Activated CD8-positive, alpha-beta T cell treated with anti-CD3 and anti-CD28 coated beads, Interleukin-2, amount 10 ng/mL, durations not matched to agents 7 days and 5 days (primary cell): ENCODE results near the gene SEMA6A. TPM values are rescaled to one million over a fixed set of nuclear protein-coding genes. Genes with fewer than 3 reads are reported as not detected.

Experiments
- ATAC-seq: fragments of 150-1000 bp; cut with Tn5 transposase; one replicate; pipeline ENCODE4 v1.10.0; 2021; ENCODE audit warnings: moderate library complexity
- CTCF ChIA-PET: fragments of 350-600 bp; sonication (Branson Sonifier 250); formaldehyde crosslinking; loops from one replicate; lab custom pipeline; 2021; ENCODE audit warnings: antibody characterized with exemption; lab: Charles Lee
- POLR2A ChIA-PET: fragments of 350-600 bp; sonication (Branson Sonifier 250); formaldehyde crosslinking; loops from one replicate; lab custom pipeline; 2021; ENCODE audit warnings: antibody characterized with exemption; lab: Charles Lee
- DNase-seq: peaks from one replicate; pipeline ENCODE4 v3.0.0-alpha.2; 2020
- H3K27ac Mint-ChIP-seq: one replicate; pipeline ENCODE4 v1.8.0; 2021; ENCODE audit warnings: mild to moderate bottlenecking, mixed read lengths
- H3K27me3 Mint-ChIP-seq: one replicate; pipeline ENCODE4 v1.8.0; 2021; ENCODE audit warnings: low read depth, mixed read lengths
- H3K36me3 Mint-ChIP-seq: one replicate; pipeline ENCODE4 v1.8.0; 2021; ENCODE audit warnings: low read depth, mixed read lengths
- H3K4me1 Mint-ChIP-seq: one replicate; pipeline ENCODE4 v1.8.0; 2021; ENCODE audit warnings: low read depth, mixed read lengths
- H3K4me3 Mint-ChIP-seq: one replicate; pipeline ENCODE4 v1.8.0; 2021; ENCODE audit warnings: mild to moderate bottlenecking, mixed read lengths
- H3K9me3 Mint-ChIP-seq: one replicate; pipeline ENCODE4 v1.8.0; 2022; ENCODE audit warnings: mixed read lengths; ENCODE audit not compliant: insufficient read depth
- total RNA-seq, 2 experiments: library from RNA; stranded (reverse); gene quantifications; one replicate each; pipeline ENCODE4 v1.2.3, GENCODE V29; 2021

The SEMA6A gene
- total RNA-seq, 2 experiments from 2014 or later = not detected

GRCh38 chr5:116494784-116495450 is 79.7 kb downstream of the SEMA6A start:
- H3K9me3 Mint-ChIP-seq = no peaks in the 10 kb centered on the region
- ChIA-PET POLR2A (interaction anchor here (0.6 kb wide), 1 partner anchor 34 kb away, joined by 3 read pairs; no protein-coding TSS in a partner anchor), CTCF (no interaction called here)
- ATAC-seq (no peak), DNase-seq (no peak)
- H3K4me3 Mint-ChIP-seq = no peak overlapping the region
- peaks cover 2% of the 10 kb centered on the region for H3K36me3 Mint-ChIP-seq
- no peak overlapping the region for H3K27ac Mint-ChIP-seq
- peaks cover 12% of the 10 kb centered on the region for H3K4me1 Mint-ChIP-seq
- H3K27me3 Mint-ChIP-seq = no peaks in the 10 kb centered on the region

GRCh38 chr5:116492776-116493175 is 81.8 kb downstream of the SEMA6A start:
- Mint-ChIP-seq H3K4me3 (no peak overlapping the region), H3K4me1 (peaks cover 12% of the 10 kb centered on the region), H3K27me3 (no peaks in the 10 kb centered on the region), H3K27ac (no peak overlapping the region), H3K36me3 (peaks cover 2% of the 10 kb centered on the region), H3K9me3 (no peaks in the 10 kb centered on the region)
- no peak for ATAC-seq
- ChIA-PET CTCF (no interaction called here), POLR2A (no interaction called here)
- DNase-seq = no peak

- CTCF ChIA-PET = no interaction called here
- Mint-ChIP-seq H3K9me3 (no peaks in the 10 kb centered on the region), H3K4me1 (peaks cover 12% of the 10 kb centered on the region), H3K36me3 (peaks cover 2% of the 10 kb centered on the region), H3K27ac (no peak overlapping the region), H3K27me3 (no peaks in the 10 kb centered on the region), H3K4me3 (no peak overlapping the region)
- POLR2A ChIA-PET = no interaction called here
- DNase-seq = peak; percentile 31
- no peak for ATAC-seq
Observed at GRCh38 chr5:116492016-116492623, 82.5 kb downstream of the SEMA6A start.

GRCh38 chr5:116488356-116489041 is 86.1 kb downstream of the SEMA6A start:
- POLR2A ChIA-PET = no interaction called here

GRCh38 chr5:116487045-116487444 is 87.6 kb downstream of the SEMA6A start:
- ChIA-PET CTCF (no interaction called here), POLR2A (no interaction called here)
- Mint-ChIP-seq H3K36me3 (no peaks in the 10 kb centered on the region), H3K27ac (no peak overlapping the region), H3K4me1 (peaks cover 8% of the 10 kb centered on the region), H3K9me3 (no peaks in the 10 kb centered on the region), H3K27me3 (no peaks in the 10 kb centered on the region), H3K4me3 (no peak overlapping the region)
- no peak for DNase-seq
- ATAC-seq = no peak

More at GRCh38 chr5:116488356-116489041, 86.1 kb downstream of the SEMA6A start:
- H3K4me1 Mint-ChIP-seq = peaks cover 12% of the 10 kb centered on the region
- no peaks in the 10 kb centered on the region for H3K36me3 Mint-ChIP-seq
- CTCF ChIA-PET = no interaction called here
- DNase-seq (no peak), ATAC-seq (no peak)
- no peak overlapping the region for H3K4me3 Mint-ChIP-seq
- H3K9me3 Mint-ChIP-seq = no peaks in the 10 kb centered on the region
- no peak overlapping the region for H3K27ac Mint-ChIP-seq
- H3K27me3 Mint-ChIP-seq = no peaks in the 10 kb centered on the region

GRCh38 chr5:116486588-116486987 is 88.0 kb downstream of the SEMA6A start:
- no peaks in the 10 kb centered on the region for H3K27me3 Mint-ChIP-seq
- DNase-seq (no peak), ATAC-seq (no peak)
- ChIA-PET POLR2A (no interaction called here), CTCF (no interaction called here)
- peaks cover 3% of the 10 kb centered on the region for H3K4me1 Mint-ChIP-seq
- no peak overlapping the region for H3K4me3 Mint-ChIP-seq
- no peak overlapping the region for H3K27ac Mint-ChIP-seq
- H3K36me3 Mint-ChIP-seq = no peaks in the 10 kb centered on the region
- no peaks in the 10 kb centered on the region for H3K9me3 Mint-ChIP-seq

GRCh38 chr5:116484645-116485044 is 90.0 kb downstream of the SEMA6A start:
- DNase-seq (no peak), ATAC-seq (no peak)
- H3K27ac Mint-ChIP-seq = no peak overlapping the region
- CTCF ChIA-PET = no interaction called here
- no peaks in the 10 kb centered on the region for H3K9me3 Mint-ChIP-seq
- no peaks in the 10 kb centered on the region for H3K4me1 Mint-ChIP-seq
- H3K4me3 Mint-ChIP-seq = no peak overlapping the region
- POLR2A ChIA-PET = no interaction called here
- H3K36me3 Mint-ChIP-seq = no peaks in the 10 kb centered on the region
- H3K27me3 Mint-ChIP-seq = no peaks in the 10 kb centered on the region

GRCh38 chr5:116482394-116482793 is 92.2 kb downstream of the SEMA6A start:
- DNase-seq (no peak), ATAC-seq (no peak)
- ChIA-PET CTCF (no interaction called here), POLR2A (no interaction called here)
- H3K36me3 Mint-ChIP-seq = no peaks in the 10 kb centered on the region
- H3K27ac Mint-ChIP-seq = no peak overlapping the region
- no peaks in the 10 kb centered on the region for H3K9me3 Mint-ChIP-seq
- H3K27me3 Mint-ChIP-seq = no peaks in the 10 kb centered on the region
- no peak overlapping the region for H3K4me3 Mint-ChIP-seq
- H3K4me1 Mint-ChIP-seq = no peaks in the 10 kb centered on the region

- DNase-seq = no peak
- no peak for ATAC-seq
- no peaks in the 10 kb centered on the region for H3K36me3 Mint-ChIP-seq
- H3K4me3 Mint-ChIP-seq = no peak overlapping the region
- H3K4me1 Mint-ChIP-seq = no peaks in the 10 kb centered on the region
- no peak overlapping the region for H3K27ac Mint-ChIP-seq
- ChIA-PET CTCF (no interaction called here), POLR2A (no interaction called here)
- no peaks in the 10 kb centered on the region for H3K27me3 Mint-ChIP-seq
- H3K9me3 Mint-ChIP-seq = no peaks in the 10 kb centered on the region
Observed at GRCh38 chr5:116480894-116481510, 93.6 kb downstream of the SEMA6A start.

- Mint-ChIP-seq H3K4me3 (no peak overlapping the region), H3K9me3 (peaks cover 6% of the 10 kb centered on the region), H3K27me3 (no peaks in the 10 kb centered on the region), H3K36me3 (no peaks in the 10 kb centered on the region), H3K27ac (no peak overlapping the region), H3K4me1 (no peaks in the 10 kb centered on the region)
- DNase-seq = no peak
- CTCF ChIA-PET = no interaction called here
- POLR2A ChIA-PET = no interaction called here
- ATAC-seq = no peak
Observed at GRCh38 chr5:116479776-116480675, 94.6 kb downstream of the SEMA6A start.

- Mint-ChIP-seq H3K9me3 (peaks cover 6% of the 10 kb centered on the region), H3K27me3 (no peaks in the 10 kb centered on the region), H3K27ac (no peak overlapping the region), H3K4me3 (no peak overlapping the region), H3K4me1 (no peaks in the 10 kb centered on the region), H3K36me3 (no peaks in the 10 kb centered on the region)
- ChIA-PET POLR2A (no interaction called here), CTCF (no interaction called here)
- DNase-seq (no peak), ATAC-seq (no peak)
Observed at GRCh38 chr5:116478491-116478890, 96.1 kb downstream of the SEMA6A start.
